ENCODE measurements around the gene MICAL1. TPM values are rescaled to one million over a fixed set of nuclear protein-coding genes. Genes with fewer than 3 reads are reported as not detected.

Gene MICAL1
- total RNA-seq, 1 experiment from 2014 or later, result 11.7 TPM

GRCh38 chr6:109478222-109478805 is 22.7 kb upstream of the MICAL1 start:
- no peak for DNase-seq
- Histone ChIP-seq H3K4me1 (peaks cover 18% of the 10 kb centered on the region), H3K36me3 (ENCODE audit: control insufficient read depth, insufficient read depth, low read length) (no peaks in the 10 kb centered on the region), H3K27me3 (replicated peaks; ENCODE audit: control insufficient read depth, insufficient read depth, low read length) (no peaks in the 10 kb centered on the region), H3K4me3 (ENCODE audit: low read depth, low read length) (no peak overlapping the region), H3K9me3 (no peaks in the 10 kb centered on the region)
- intact Hi-C loops (cut with micrococcal nuclease; ENCODE audit: unreplicated experiment), result no loop called here
- Mint-ChIP-seq H3K4me1 (ENCODE audit: low read depth, unreplicated experiment) (peaks cover 39% of the 10 kb centered on the region), H3K27me3 (ENCODE audit: insufficient read depth, unreplicated experiment) (no peaks in the 10 kb centered on the region), H3K27ac (ENCODE audit: unreplicated experiment) (peak overlapping the region; percentile 66), H3K4me3 (ENCODE audit: unreplicated experiment) (no peak overlapping the region), H3K9me3 (ENCODE audit: unreplicated experiment) (no peaks in the 10 kb centered on the region), H3K36me3 (ENCODE audit: insufficient read depth, unreplicated experiment) (peaks cover 48% of the 10 kb centered on the region)
- ChIA-PET CTCF (no interaction called here), POLR2A (no interaction called here)
- BruUV-seq (replicated peaks), result no TSS peak
- no peak for TF ChIP-seq CTCF (IDR thresholded peaks at IDR 0.05; ENCODE audit: insufficient read depth in 1 of 2, low read depth in 1 of 2, low read length in 1 of 2, severe bottlenecking in 1 of 2, unreplicated experiment in 1 of 2)

- Histone ChIP-seq H3K4me3 (ENCODE audit: low read depth, low read length) (no peak overlapping the region), H3K27me3 (replicated peaks; ENCODE audit: control insufficient read depth, insufficient read depth, low read length) (no peaks in the 10 kb centered on the region), H3K4me1 (peaks cover 18% of the 10 kb centered on the region), H3K36me3 (ENCODE audit: control insufficient read depth, insufficient read depth, low read length) (no peaks in the 10 kb centered on the region), H3K9me3 (no peaks in the 10 kb centered on the region)
- intact Hi-C loops (cut with micrococcal nuclease; ENCODE audit: unreplicated experiment), result no loop called here
- no peaks in the 10 kb centered on the region for H3K27me3 Mint-ChIP-seq (ENCODE audit: insufficient read depth, unreplicated experiment)
- ChIA-PET POLR2A (no interaction called here), CTCF (no interaction called here)
- peaks cover 53% of the 10 kb centered on the region for H3K36me3 Mint-ChIP-seq (ENCODE audit: insufficient read depth, unreplicated experiment)
- H3K27ac Mint-ChIP-seq (ENCODE audit: unreplicated experiment), result peak overlapping the region; percentile 81
- H3K9me3 Mint-ChIP-seq (ENCODE audit: unreplicated experiment), result no peaks in the 10 kb centered on the region
- H3K4me1 Mint-ChIP-seq (ENCODE audit: low read depth, unreplicated experiment), result peaks cover 39% of the 10 kb centered on the region
- TF ChIP-seq CTCF (IDR thresholded peaks at IDR 0.05; ENCODE audit: insufficient read depth in 1 of 2, low read depth in 1 of 2, low read length in 1 of 2, severe bottlenecking in 1 of 2, unreplicated experiment in 1 of 2), result no peak
- peak overlapping the region; percentile 42 for H3K4me3 Mint-ChIP-seq (ENCODE audit: unreplicated experiment)
- BruUV-seq (replicated peaks), result no TSS peak
- DNase-seq, result no peak
These were observed 22.2 kb upstream of the MICAL1 start for GRCh38 chr6:109477725-109478124.

GRCh38 chr6:109477184-109477583 is 21.6 kb upstream of the MICAL1 start:
- Mint-ChIP-seq H3K9me3 (ENCODE audit: unreplicated experiment) (no peaks in the 10 kb centered on the region), H3K27me3 (ENCODE audit: insufficient read depth, unreplicated experiment) (no peaks in the 10 kb centered on the region), H3K4me1 (ENCODE audit: low read depth, unreplicated experiment) (peaks cover 39% of the 10 kb centered on the region), H3K4me3 (ENCODE audit: unreplicated experiment) (no peak overlapping the region), H3K36me3 (ENCODE audit: insufficient read depth, unreplicated experiment) (peaks cover 53% of the 10 kb centered on the region), H3K27ac (ENCODE audit: unreplicated experiment) (peak overlapping the region; percentile 81)
- ChIA-PET POLR2A (no interaction called here), CTCF (no interaction called here)
- Histone ChIP-seq H3K9me3 (no peaks in the 10 kb centered on the region), H3K4me1 (peaks cover 18% of the 10 kb centered on the region), H3K4me3 (ENCODE audit: low read depth, low read length) (no peak overlapping the region), H3K27me3 (replicated peaks; ENCODE audit: control insufficient read depth, insufficient read depth, low read length) (no peaks in the 10 kb centered on the region), H3K36me3 (ENCODE audit: control insufficient read depth, insufficient read depth, low read length) (no peaks in the 10 kb centered on the region)
- no peak for TF ChIP-seq CTCF (IDR thresholded peaks at IDR 0.05; ENCODE audit: insufficient read depth in 1 of 2, low read depth in 1 of 2, low read length in 1 of 2, severe bottlenecking in 1 of 2, unreplicated experiment in 1 of 2)
- BruUV-seq (replicated peaks), result no TSS peak
- DNase-seq, result no peak
- intact Hi-C loops (cut with micrococcal nuclease; ENCODE audit: unreplicated experiment), result no loop called here
